ENCODE results near the gene PSD.

Gene PSD

GRCh38 chr10:102399217-102400021, 19.2 kb downstream of the PSD start (continued):
- peak; percentile 92 for TF ChIP-seq SCRT1 (tag by site-specific recombination; IDR thresholded peaks at IDR 0.05; ENCODE audit: borderline replicate concordance)

DNA sequence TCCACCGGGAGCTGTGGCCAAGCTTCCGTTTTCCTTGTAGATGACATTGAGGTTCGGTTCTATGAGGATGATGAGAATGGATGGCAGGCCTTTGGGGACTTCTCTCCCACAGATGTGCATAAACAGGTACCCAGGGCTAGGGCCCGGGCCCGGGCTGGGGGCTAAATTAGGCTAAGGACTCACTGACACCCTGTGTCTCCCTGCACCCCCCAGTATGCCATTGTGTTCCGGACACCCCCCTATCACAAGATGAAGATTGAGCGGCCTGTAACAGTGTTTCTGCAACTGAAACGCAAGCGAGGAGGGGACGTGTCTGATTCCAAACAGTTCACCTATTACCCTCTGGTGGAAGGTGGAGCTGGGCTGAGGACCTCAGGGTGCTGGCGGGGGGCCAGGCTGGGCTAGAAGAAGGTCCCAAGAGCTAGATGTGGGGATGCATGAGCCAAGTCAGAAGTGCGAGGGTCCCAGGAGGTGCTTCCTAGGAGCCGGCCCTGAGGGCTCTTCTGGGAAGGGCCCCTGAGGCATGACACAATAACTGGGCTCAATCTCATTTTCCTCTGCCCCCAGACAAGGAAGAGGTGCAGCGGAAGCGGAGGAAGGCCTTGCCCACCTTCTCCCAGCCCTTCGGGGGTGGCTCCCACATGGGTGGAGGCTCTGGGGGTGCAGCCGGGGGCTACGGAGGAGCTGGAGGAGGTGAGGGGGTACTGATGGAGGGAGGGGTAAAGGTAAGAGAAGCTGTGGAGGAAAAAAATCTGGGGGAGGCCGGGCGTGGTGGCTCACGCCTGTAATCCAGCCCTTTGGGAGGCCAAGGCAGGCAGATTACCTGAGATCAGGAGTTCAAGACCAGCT, 20.2 kb downstream of the PSD start:
- Histone ChIP-seq H3K9me3 (ENCODE audit: control insufficient read depth, insufficient read depth, low read depth, low read length) (no peaks in the 10 kb centered on the region), H3K4me3 (ENCODE audit: low read depth, low read length) (no peak overlapping the region), H3K4me1 (ENCODE audit: control insufficient read depth, insufficient read depth, low read length) (peaks cover 5% of the 10 kb centered on the region; the same call in 1 of the 2 replicates), H3K27ac (ENCODE audit: extremely low read depth, low read depth, low read length) (no peak overlapping the region), H3K36me3 (ENCODE audit: control insufficient read depth in 2 of 2, insufficient read depth in 1 of 2, low read length in 2 of 2) (peaks cover 0 to 24% of the 10 kb centered on the region in 2 experiments; a peak in 1 of 3 replicates)
- CTCF ChIA-PET = interaction anchor here (0.8 to 5.7 kb wide), 19 partner anchors 8 to 228 kb away, joined by 3 to 60 read pairs (median 6); partner anchors contain the start of genes FBXL15 and GBF1
- TF ChIP-seq EGR2 (tag by site-specific recombination; IDR thresholded peaks at IDR 0.05; ENCODE audit: low read depth) (peak; percentile 79), ZNF112 (tag by site-specific recombination; IDR thresholded peaks at IDR 0.05) (no peak), KLF8 (tag by site-specific recombination; IDR thresholded peaks at IDR 0.05) (no peak), ZFP69B (tag by site-specific recombination; IDR thresholded peaks at IDR 0.05) (no peak), ZNF473 (tag by site-specific recombination; IDR thresholded peaks at IDR 0.05) (no peak), ZBTB17 (tag by site-specific recombination; IDR thresholded peaks at IDR 0.05) (no peak), ZNF175 (tag by site-specific recombination; IDR thresholded peaks at IDR 0.05) (no peak), ZNF701 (tag by site-specific recombination; IDR thresholded peaks at IDR 0.05) (no peak), ZNF266 (tag by site-specific recombination; IDR thresholded peaks at IDR 0.05; ENCODE audit: low read depth) (no peak), SCRT1 (tag by site-specific recombination; IDR thresholded peaks at IDR 0.05; ENCODE audit: borderline replicate concordance) (no peak), CTCF (tag by site-specific recombination; IDR thresholded peaks at IDR 0.05) (no peak), ZNF169 (tag by site-specific recombination; IDR thresholded peaks at IDR 0.05) (no peak), ZFHX2 (tag by site-specific recombination; conservative IDR thresholded peaks at IDR 0.05) (peak; percentile 73), ZNF202 (tag by site-specific recombination; IDR thresholded peaks at IDR 0.05; ENCODE audit: borderline replicate concordance) (no peak), ZNF571 (tag by site-specific recombination; IDR thresholded peaks at IDR 0.05) (no peak), ZNF621 (tag by site-specific recombination; IDR thresholded peaks at IDR 0.05) (no peak), ZNF76 (tag by site-specific recombination; IDR thresholded peaks at IDR 0.05; ENCODE audit: borderline replicate concordance, low read depth) (no peak), PRDM6 (tag by site-specific recombination; IDR thresholded peaks at IDR 0.05) (no peak)
- POLR2A ChIA-PET = interaction anchor here (0.6 to 1.1 kb wide), 4 partner anchors 12 to 456 kb away, joined by 4 to 5 read pairs (median 4); partner anchors contain the start of gene CUEDC2

Data from HEK293 (cell line).